GM15510 (cell line): ENCODE measurements around the gene PODN.

Source experiments
- POLR2A ChIP-seq: IDR thresholded peaks from 3 replicates; pipeline ENCODE4 v1.6.1; 2011; ENCODE audit warnings: borderline replicate concordance; ENCODE audit not compliant: insufficient read length; ENCODE audit errors: extremely low read depth

Gene PODN

DNA sequence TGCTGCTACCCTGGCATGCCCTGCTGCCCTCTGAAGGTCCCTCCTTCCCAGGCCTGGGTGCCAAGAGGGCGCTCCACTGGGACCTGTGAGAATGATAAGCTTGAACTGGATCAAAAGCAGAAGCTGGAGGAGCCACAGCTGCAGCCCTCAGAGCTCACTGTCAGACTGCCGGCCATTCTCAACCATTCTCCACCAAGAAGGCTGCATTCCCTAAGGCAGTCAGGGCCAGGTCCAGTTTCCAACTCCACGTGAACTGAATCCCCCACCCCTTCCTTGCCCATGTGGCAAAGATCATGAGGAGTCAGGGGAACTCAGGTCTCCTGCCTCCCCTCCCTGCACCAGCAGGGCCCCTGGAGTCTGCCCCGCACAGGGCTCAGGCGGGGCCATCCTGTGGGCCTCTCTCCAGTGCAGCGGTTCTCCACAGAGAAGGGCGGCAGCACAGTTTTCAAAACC is 61.0 kb downstream of the PODN start:
- no peak for TF ChIP-seq POLR2A

DNA sequence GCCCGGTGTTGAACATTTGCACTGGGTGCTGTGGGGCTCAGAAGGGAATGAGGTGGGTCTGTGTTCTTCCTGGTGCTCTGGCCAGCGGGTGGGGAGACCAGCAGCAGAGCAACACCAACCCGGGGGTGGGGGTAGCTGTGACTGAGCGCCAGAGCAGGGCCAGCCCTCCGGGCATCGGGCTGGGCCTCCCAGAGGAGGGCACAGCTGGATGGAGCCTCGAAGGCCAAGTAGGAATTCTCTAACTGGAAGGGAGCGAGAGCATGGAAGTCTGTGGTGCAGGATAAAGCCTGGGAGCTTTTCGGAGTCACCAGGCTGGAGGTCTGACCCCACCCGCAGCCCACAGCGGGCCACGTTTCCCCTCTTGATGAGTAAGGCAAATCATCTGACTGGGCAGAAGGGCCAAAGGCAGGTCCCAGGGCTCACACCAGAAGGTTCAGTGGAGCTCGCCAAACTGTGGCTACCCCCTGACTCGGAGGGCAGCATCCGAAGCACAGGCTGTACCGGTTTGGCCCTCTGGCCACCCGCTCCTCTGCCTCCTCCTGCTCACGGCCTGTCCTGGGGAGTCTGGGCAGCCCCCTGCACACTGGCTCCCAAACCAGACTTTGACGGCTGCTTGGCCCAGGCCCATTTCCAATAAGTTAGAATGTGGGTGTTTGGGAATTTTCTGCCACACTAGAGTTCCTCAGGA is 61.6 kb downstream of the PODN start:
- no peak for TF ChIP-seq POLR2A

- TF ChIP-seq POLR2A: no peak
Observed at GRCh38 chr1:53125122-53125521, 63.1 kb downstream of the PODN start.

- no peak for TF ChIP-seq POLR2A
Observed at GRCh38 chr1:53125623-53126360, 63.8 kb downstream of the PODN start.

DNA sequence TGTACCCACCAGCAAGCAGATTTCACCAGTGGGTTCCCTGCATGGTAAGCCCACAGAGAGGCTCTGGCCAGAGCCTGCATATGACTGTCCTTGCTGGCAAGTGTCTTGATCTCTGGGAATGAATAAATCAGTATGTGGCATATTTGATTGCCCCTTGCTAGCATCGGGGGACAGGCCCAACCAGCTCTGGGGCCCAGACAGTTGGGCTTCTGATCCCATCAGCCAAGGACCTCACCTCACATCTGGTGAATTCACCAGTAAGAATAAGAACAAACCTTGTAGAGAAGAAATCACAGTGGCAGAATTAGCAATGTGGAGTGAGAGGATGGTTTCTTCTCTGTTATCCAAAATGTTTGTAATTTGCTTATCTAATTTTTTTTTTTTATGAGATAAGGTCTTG is 64.5 kb downstream of the PODN start:
- TF ChIP-seq POLR2A: no peak

DNA sequence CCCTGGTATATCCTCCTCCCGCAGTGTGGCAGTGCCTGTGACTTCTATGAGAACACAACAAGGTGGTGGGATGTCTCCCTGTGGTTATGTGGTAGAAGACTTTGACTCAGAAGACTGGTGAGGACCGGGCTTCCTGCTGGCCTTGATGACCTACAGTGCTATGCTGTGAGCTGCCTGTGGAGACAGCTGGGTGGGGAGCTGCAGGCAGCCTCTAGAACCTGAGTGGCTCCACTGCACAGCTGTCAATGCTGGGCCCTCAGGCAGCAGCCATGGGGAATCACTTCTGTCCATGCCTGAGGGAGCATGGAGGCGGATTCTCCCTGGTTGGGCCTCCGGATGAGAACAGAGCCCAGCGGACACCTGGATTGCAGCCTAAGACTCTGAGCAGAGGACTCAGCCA is 65.5 kb downstream of the PODN start:
- TF ChIP-seq POLR2A: no peak

DNA sequence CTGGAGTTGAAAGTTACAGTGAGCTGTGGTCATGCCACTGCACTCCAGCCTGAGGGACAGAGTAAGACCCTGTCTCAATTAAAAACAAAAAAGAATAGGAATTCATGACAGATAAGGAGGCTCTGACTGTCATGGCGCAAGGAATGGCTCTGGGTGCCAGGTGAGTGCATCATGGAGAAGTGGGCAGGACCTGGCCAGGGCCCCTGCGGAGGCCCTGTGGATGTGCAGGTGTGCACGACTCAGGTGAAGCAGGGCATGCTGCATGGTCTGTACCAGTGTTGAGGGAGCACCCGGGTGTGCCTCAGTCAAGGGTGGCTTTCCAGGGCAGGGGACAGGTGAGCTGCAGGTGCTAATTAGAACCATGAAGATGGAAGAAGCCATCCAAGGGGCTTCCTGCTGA is 66.4 kb downstream of the PODN start:
- no peak for TF ChIP-seq POLR2A

- TF ChIP-seq POLR2A: no peak
Observed at GRCh38 chr1:53129891-53130597, 68.0 kb downstream of the PODN start.

DNA sequence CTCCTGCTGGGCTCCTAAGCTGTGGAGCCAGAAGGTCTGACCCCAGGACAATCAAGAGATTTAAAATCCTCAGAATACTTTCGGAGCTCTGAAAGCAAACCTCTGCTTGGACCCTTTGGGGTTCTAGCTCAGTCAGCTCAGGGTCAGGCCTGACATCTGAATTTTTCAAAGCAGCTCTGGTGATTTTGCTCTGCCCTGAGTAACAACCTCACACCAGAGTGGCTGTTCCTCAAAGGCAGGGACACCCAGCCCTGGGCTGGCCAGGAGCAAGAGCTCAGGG is 68.5 kb downstream of the PODN start:
- TF ChIP-seq POLR2A: no peak

DNA sequence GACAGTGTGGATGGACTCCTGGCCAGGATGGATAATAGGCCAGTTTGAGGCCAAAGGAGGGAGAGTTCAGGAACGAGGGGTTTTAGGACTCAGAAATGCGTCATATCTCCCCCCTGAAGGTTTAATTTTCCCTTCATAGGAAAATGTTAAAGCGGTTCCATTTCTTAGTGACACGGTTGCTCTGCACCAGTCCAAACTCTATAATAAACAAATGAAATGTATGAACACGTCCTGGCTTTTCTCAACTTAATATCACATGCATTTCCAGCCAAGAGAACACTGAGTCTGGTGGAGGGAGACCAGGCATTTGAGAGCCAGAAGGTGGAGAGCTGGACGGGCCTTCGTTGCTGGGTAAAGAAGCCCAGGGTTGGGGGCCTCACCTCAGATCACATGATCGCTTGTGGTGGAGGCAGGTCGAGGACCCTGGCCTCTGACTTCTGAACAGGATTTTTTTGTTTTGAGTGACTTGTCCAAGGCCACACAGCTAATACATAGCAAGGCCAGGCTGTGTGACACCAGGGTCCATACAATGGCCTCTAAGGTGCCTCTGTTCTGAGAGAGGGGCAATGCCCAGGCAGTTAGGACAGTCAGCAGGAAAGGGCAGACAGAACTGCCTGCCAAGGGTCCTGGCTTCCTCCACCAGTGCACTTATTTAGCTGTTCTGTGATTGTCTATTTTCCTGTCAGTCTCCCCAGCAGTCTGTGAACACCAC is 69.0 kb downstream of the PODN start:
- TF ChIP-seq POLR2A: no peak

- TF ChIP-seq POLR2A: no peak
Observed at GRCh38 chr1:53131590-53131938, 69.6 kb downstream of the PODN start.

GRCh38 chr1:53132176-53132575 is 70.2 kb downstream of the PODN start:
- TF ChIP-seq POLR2A: no peak

- no peak for TF ChIP-seq POLR2A
Observed at GRCh38 chr1:53133261-53134041, 71.4 kb downstream of the PODN start.

- TF ChIP-seq POLR2A: no peak
Observed at GRCh38 chr1:53134042-53134485, 72.1 kb downstream of the PODN start.
